Vagina (tissue), 2 donors: ENCODE data around the gene ZNF597.

Experiments
- POLR2A ChIP-seq, 2 donors: fragments of 450-650 bp; IDR thresholded peaks; one replicate each; pipeline ENCODE4 v1.6.1; 2017; ENCODE audit warnings: antibody characterized with exemption in 2 of 2, mild to moderate bottlenecking in 2 of 2, moderate library complexity in 2 of 2
- TF ChIP-seq, protein P1 (sequence below), 3 experiments: fragments of 450-650 bp in 2 of 3; fragments of 200-600 bp in 1 of 3; sonication (generic) in 1 of 3; IDR thresholded peaks; one replicate each; pipeline ENCODE4 v1.5.1; 2017 to 2019; ENCODE audit warnings: antibody characterized with exemption in 3 of 3, mild to moderate bottlenecking in 2 of 3, moderate library complexity in 2 of 3

DNA sequence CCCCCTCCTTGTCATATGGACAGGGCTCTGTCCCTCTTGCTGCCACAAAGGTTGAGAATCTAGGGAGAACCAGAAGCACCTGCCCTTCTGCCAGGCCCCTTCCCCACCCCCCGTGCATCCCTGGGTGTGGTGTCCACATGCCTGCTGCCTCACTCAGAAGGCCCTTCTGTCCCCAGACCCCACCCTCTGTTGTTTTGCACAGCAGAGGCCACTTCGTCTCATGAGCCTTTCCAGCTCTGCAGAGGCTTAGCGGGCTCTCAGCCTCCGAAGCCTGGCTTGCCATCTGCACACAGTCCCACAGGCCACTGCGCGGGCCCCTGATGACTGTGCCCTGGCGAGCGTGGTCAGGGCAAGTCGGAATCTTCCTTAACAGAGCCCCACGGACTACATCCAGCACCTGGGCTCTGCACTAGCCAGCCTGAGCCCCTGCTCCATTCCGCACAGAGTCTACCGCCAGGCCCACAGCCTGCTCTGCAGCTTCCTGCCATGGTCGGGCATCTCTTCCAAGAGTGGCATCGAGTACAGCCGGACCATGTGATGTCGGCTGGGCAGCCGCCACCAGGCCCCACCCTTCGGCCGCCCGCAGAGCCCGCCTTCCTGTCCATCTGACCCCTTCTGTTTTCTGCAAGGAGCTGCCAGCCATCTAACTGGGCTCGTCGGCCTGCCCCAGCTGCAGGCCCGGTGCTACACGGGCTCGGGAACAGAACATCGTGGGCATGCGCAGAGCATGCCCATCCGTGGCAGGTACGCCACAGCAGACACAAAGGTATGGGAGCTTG lies 41.2 kb upstream of the ZNF597 start:
- TF ChIP-seq POLR2A (IDR thresholded peaks at IDR 0.05), result no peak
- TF ChIP-seq, protein P1, sequence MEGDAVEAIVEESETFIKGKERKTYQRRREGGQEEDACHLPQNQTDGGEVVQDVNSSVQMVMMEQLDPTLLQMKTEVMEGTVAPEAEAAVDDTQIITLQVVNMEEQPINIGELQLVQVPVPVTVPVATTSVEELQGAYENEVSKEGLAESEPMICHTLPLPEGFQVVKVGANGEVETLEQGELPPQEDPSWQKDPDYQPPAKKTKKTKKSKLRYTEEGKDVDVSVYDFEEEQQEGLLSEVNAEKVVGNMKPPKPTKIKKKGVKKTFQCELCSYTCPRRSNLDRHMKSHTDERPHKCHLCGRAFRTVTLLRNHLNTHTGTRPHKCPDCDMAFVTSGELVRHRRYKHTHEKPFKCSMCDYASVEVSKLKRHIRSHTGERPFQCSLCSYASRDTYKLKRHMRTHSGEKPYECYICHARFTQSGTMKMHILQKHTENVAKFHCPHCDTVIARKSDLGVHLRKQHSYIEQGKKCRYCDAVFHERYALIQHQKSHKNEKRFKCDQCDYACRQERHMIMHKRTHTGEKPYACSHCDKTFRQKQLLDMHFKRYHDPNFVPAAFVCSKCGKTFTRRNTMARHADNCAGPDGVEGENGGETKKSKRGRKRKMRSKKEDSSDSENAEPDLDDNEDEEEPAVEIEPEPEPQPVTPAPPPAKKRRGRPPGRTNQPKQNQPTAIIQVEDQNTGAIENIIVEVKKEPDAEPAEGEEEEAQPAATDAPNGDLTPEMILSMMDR (IDR thresholded peaks at IDR 0.05), result no peak
